Naive thymus-derived CD4-positive, alpha-beta T cell (primary cell): ENCODE measurements around the gene SURF4. TPM values are rescaled to one million over a fixed set of nuclear protein-coding genes. Genes with fewer than 3 reads are reported as not detected.

Source experiments
- ATAC-seq: fragments of 150-1000 bp; cut with Tn5 transposase; 2 replicates; pipeline ENCODE4 v1.10.0; 2021; ENCODE audit warnings: mild to moderate bottlenecking, moderate library complexity
- CTCF ChIA-PET: fragments of 350-600 bp; sonication (Branson Sonifier 250); formaldehyde crosslinking; loops from one replicate; lab custom pipeline; 2021; ENCODE audit warnings: antibody characterized with exemption; lab: Charles Lee
- POLR2A ChIA-PET: fragments of 350-600 bp; sonication (Branson Sonifier 250); formaldehyde crosslinking; loops from one replicate; lab custom pipeline; 2021; ENCODE audit warnings: antibody characterized with exemption, inconsistent platforms; lab: Charles Lee
- DNase-seq, 9 donors: peaks; one replicate each; pipeline versions ENCODE4 v3.0.0 to v3.0.0-alpha.2; 2020 to 2022; ENCODE audit warnings: mixed read lengths in 1 of 9
- H3K27ac ChIP-seq: one replicate; pipeline ENCODE4 v1.7.0; 2013; ENCODE audit warnings: mild to moderate bottlenecking, low read depth, low read length, moderate library complexity
- H3K27me3 ChIP-seq, 2 donors: one replicate each; pipeline ENCODE4 v1.7.0; 2013; ENCODE audit warnings: low read length in 2 of 2, mild to moderate bottlenecking in 2 of 2, moderate library complexity in 2 of 2; ENCODE audit not compliant: control insufficient read depth in 2 of 2, insufficient read depth in 2 of 2
- H3K36me3 ChIP-seq, 3 experiments: 1 replicate in 2 of 3; 2 replicates in 1 of 3; pipeline ENCODE4 v1.7.0; 2013; ENCODE audit warnings: low read length in 3 of 3, mild to moderate bottlenecking in 3 of 3, moderate library complexity in 1 of 3; ENCODE audit not compliant: insufficient read depth in 3 of 3, control insufficient read depth in 2 of 3
- H3K4me1 ChIP-seq, 2 donors: one replicate each; pipeline ENCODE4 v1.7.0; 2013; ENCODE audit warnings: low read length in 2 of 2, mild to moderate bottlenecking in 2 of 2, moderate library complexity in 1 of 2; ENCODE audit not compliant: control insufficient read depth in 2 of 2, insufficient read depth in 2 of 2
- H3K4me3 ChIP-seq: 2 replicates; pipeline ENCODE4 v1.7.0; 2013; ENCODE audit warnings: mild to moderate bottlenecking, low read length
- H3K9me3 ChIP-seq, 3 experiments: 1 replicate in 2 of 3; 2 replicates in 1 of 3; pipeline ENCODE4 v1.7.0; 2013; ENCODE audit warnings: low read length in 3 of 3; ENCODE audit not compliant: control insufficient read depth in 2 of 3
- H3K27ac Mint-ChIP-seq, 9 donors: one replicate each; pipeline ENCODE4 v1.8.0; 2020 to 2022; ENCODE audit warnings: mixed read lengths in 9 of 9, mild to moderate bottlenecking in 8 of 9, moderate library complexity in 5 of 9, inconsistent platforms in 2 of 9
- H3K27me3 Mint-ChIP-seq, 5 donors: one replicate each; pipeline ENCODE4 v1.8.0; 2021 to 2022; ENCODE audit warnings: mixed read lengths in 5 of 5, mild to moderate bottlenecking in 1 of 5
- H3K36me3 Mint-ChIP-seq, 5 donors: one replicate each; pipeline ENCODE4 v1.8.0; 2020 to 2022; ENCODE audit warnings: mixed read lengths in 5 of 5, mild to moderate bottlenecking in 3 of 5, inconsistent platforms in 1 of 5
- H3K4me1 Mint-ChIP-seq, 7 donors: one replicate each; pipeline ENCODE4 v1.8.0; 2020 to 2022; ENCODE audit warnings: mixed read lengths in 7 of 7, mild to moderate bottlenecking in 3 of 7, inconsistent platforms in 1 of 7
- H3K4me3 Mint-ChIP-seq, 10 donors: one replicate each; pipeline ENCODE4 v1.8.0; 2020 to 2022; ENCODE audit warnings: mild to moderate bottlenecking in 10 of 10, mixed read lengths in 10 of 10, moderate library complexity in 6 of 10, inconsistent platforms in 2 of 10
- H3K9me3 Mint-ChIP-seq, 11 donors: one replicate each; pipeline ENCODE4 v1.8.0; 2020 to 2022; ENCODE audit warnings: mixed read lengths in 11 of 11, mild to moderate bottlenecking in 4 of 11, inconsistent platforms in 1 of 11, moderate library complexity in 1 of 11
- intact Hi-C, 2 donors: fragments of 100-400 bp; cut with micrococcal nuclease; formaldehyde crosslinking; loops; one replicate each; pipeline ENCODE4 v1.15.1; 2023
- polyA plus RNA-seq, 2 donors: library from polyadenylated mRNA; unstranded; fragments of 300-500 nt; fragmentation: Illumina TruSeq; gene quantifications; one replicate each; pipeline ENCODE4 v1.2.3, GENCODE V29; 2021
- total RNA-seq, 6 experiments: library from RNA in 5 of 6; stranded (reverse) in 5 of 6; gene quantifications; 1 replicate in 5 of 6; 2 replicates in 1 of 6; pipeline ENCODE4 v1.2.3 and lab custom pipeline; 2021 to 2026

The SURF4 gene
- total and polyA plus RNA-seq, 7 experiments from 2014 or later: 72.5 to 196 (median 78.9) TPM

DNA sequence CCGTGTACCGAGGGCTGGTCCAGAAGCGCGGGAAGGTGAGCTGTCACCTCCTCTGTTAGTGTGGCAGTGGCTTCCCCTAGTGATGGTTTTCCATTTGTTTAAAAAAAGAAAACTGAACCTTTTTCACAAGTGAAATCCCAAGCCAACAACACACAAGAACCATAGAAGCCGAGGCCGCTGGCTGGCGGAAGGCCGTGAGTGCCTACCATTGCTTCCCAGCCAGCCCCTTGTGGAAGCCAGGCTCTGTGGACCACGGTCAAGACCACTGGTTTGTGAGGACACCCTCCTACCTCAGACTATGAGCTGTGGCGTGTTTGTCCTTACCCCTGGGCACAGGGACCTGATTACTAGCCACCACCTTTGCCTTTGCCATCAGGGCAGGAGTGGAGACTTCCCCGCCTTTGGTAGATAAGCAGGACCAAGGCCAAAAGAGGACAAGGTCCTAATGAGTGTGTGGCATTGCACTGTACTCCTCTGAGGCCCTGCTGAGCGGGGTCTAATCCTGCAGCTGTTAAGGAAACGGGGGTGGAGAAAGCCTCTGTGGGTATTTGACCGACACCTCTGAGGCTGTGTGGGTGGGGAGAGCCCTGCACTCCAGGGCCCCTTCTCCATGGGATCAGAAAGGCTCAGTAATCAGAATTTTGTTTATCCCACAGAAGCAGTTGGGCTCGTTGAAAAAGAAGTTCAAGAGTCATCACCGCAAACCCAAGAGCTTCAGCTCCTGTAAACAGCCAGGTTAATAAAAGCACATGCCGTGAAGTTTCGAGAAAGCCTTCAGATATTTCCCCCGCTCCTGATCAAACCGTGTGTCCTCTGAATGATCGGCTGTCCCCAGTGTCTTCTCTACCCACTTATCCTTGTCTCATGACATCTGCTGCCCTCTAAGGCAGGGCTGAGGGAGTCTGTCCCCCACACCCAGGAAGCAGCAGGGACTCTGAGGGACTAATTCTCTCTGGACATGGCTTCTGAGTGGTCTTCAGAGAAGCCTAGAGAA lies 15.2 kb downstream of the SURF4 start:
- DNase-seq (no peak), ATAC-seq (no peak)
- Histone ChIP-seq H3K9me3 (no peaks in the 10 kb centered on the region), H3K27me3 (no peaks in the 10 kb centered on the region), H3K4me1 (peaks cover 12 to 17% of the 10 kb centered on the region in 2 donors), H3K36me3 (peaks cover 24 to 84% (median 31%) of the 10 kb centered on the region in 3 experiments), H3K4me3 (no peak overlapping the region), H3K27ac (no peak overlapping the region)
- Mint-ChIP-seq H3K4me3 (peak overlapping the region in 1 of 10 donors; percentile 19), H3K27me3 (no peaks in the 10 kb centered on the region), H3K27ac (peak overlapping the region in 5 of 9 donors; percentile 10 to 44 (median 34)), H3K36me3 (peaks cover 9 to 33% (median 13%) of the 10 kb centered on the region in 5 donors), H3K4me1 (peaks cover 16 to 31% (median 26%) of the 10 kb centered on the region in 7 donors), H3K9me3 (no peaks in the 10 kb centered on the region)
- ChIA-PET POLR2A (no interaction called here), CTCF (no interaction called here)
- intact Hi-C loops: no loop called here

DNA sequence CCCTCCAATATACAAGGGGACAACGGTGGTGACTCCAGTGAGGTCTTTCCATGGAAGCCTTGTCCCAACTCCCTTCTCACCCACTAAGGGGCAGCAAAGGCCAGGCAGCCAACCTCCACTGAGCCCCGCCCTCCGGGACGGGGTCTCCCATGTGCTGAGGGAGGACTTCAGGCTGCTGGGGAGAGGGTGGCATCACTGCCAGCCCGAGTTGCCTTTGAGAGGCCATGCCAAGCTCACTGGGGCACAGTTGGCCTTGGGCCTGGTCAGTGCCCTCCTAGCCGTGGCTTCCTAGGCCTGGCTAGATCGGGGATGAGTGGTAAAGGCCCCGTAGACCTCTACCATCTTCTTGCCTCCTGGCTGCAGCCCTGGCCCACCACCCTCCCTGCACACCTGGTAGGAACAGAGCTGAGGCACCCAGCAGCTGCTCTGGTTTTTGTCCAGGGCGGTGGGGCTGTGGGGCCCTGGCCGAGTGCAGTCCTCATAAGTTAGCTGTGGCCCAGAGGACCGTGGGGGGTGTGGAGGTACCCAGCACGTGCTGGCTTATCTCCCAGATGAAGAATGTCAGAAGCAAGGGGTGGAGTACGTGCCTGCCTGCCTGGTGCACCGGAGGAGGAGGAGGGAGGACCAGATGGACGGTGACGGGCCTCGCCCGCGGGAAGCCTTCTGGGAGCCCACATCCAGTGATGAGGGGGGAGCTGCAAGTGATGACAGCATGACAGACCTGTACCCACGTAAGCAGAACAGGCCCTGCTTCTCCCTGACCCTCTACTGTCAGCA lies 16.3 kb downstream of the SURF4 start:
- ChIA-PET CTCF (interaction anchor here (3.4 kb wide), 1 partner anchor 12 kb away, joined by 14 read pairs; no protein-coding TSS in a partner anchor), POLR2A (interaction anchor here (1.2 to 10.5 kb wide), 2 partner anchors 10 kb away, joined by 4 to 185 read pairs; partner anchors contain the start of gene SURF4)
- no peak for ATAC-seq
- Histone ChIP-seq H3K27me3 (no peaks in the 10 kb centered on the region), H3K4me1 (peaks cover 12 to 24% of the 10 kb centered on the region in 2 donors), H3K4me3 (no peak overlapping the region), H3K36me3 (peaks cover 13 to 74% (median 22%) of the 10 kb centered on the region in 3 experiments), H3K27ac (peak overlapping the region; percentile 91), H3K9me3 (no peaks in the 10 kb centered on the region)
- DNase-seq: no peak
- Mint-ChIP-seq H3K9me3 (no peaks in the 10 kb centered on the region), H3K27ac (peak overlapping the region in 6 of 9 donors; percentile 34 to 84 (median 67)), H3K4me3 (peak overlapping the region in 4 of 10 donors; percentile 3 to 76 (median 38)), H3K27me3 (no peaks in the 10 kb centered on the region), H3K4me1 (peaks cover 20 to 41% (median 29%) of the 10 kb centered on the region in 7 donors), H3K36me3 (peaks cover 9 to 31% (median 13%) of the 10 kb centered on the region in 5 donors)
- intact Hi-C loops: loop anchor here (5.0 kb wide), 3 partner anchors 172 to 237 kb away; partner anchors contain the start of gene RALGDS (in 1 of the 2)

DNA sequence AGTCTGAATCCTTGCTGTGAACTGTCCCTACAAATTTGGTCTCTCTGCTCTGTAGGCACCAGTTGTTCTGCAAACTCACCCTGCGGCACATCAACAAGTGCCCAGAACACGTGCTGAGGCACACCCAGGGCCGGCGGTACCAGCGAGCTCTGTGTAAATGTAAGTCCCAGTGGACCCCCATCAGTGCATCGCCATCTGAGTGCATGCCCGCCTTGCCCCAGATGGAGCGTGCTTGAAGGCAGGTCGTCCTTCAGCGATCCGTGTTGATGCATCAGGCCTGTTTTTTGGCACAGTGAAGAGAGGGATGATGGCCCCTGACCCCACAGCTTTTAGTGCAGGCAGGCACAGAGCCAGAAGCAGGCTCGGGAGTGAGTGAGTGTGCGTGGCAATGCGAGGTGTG lies 18.2 kb downstream of the SURF4 start:
- H3K4me1 Mint-ChIP-seq: peaks cover 18 to 42% (median 28%) of the 10 kb centered on the region in 7 donors

DNA sequence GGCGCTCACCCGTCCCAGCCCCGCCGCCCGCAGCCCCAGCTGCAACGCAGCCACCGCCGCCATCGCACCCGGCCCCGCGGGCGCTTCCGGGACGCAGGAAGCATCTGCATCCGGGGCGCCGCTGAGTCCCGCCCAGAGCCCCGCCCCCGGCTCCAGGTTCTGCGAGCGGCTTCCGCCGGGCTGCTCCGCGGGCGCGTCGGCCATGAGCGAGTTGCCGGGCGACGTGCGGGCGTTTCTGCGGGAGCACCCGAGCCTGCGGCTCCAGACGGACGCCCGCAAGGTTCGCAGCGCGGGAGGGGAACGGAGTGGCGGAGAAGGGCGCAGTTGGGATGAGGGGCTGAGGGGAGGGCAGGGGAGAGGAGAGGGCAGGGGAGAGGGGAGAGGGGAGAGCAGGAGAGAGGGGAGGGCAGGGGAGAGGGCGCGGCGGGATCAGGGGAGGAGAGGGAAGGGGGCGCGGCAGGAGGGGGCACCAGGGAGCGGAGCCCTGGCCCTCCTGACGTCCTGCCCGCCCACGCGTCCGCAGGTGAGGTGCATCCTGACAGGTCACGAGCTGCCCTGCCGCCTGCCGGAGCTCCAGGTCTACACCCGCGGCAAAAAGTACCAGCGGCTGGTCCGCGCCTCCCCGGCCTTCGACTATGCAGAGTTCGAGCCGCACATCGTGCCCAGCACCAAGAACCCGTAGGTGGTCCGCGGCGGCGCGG lies 19.3 kb downstream of the SURF4 start, which contains the start of the genes SURF1 and SURF2:
SURF1 (minus strand) TSS at position 97 of the 701 bp plus-strand sequence; CDS start at position 63, 34 bp downstream.
SURF2 (plus strand) TSS at position 160 of the 701 bp plus-strand sequence; CDS start at position 203, 43 bp downstream.
- Mint-ChIP-seq H3K36me3 (peaks cover 1 to 28% (median 14%) of the 10 kb centered on the region in 5 donors), H3K27me3 (no peaks in the 10 kb centered on the region), H3K4me3 (peak within 1 kb of the TSS; percentile 80 to 94 (median 89)), H3K9me3 (no peaks in the 10 kb centered on the region), H3K4me1 (peaks cover 20 to 42% (median 28%) of the 10 kb centered on the region in 7 donors), H3K27ac (peak within 1 kb of the TSS; percentile 72 to 91 (median 84))
- DNase-seq: peak; percentile 77 to 92 (median 87)
- ChIA-PET CTCF (interaction anchor here (0.7 to 3.4 kb wide), 5 partner anchors 9 to 171 kb away, joined by 3 to 14 read pairs (median 7); partner anchors contain the start of genes MED22 and RPL7A), POLR2A (interaction anchor here (0.6 to 10.5 kb wide), 13 partner anchors 10 to 808 kb away, joined by 3 to 185 read pairs (median 4); partner anchors contain the start of genes CACFD1, GTF3C5, MED22 and RNU6ATAC)
- H3K36me3 ChIP-seq: peaks cover 14 to 76% (median 24%) of the 10 kb centered on the region in 3 experiments
- peak; percentile 96 for ATAC-seq
- peak within 1 kb of the TSS; percentile 91 for H3K27ac ChIP-seq
- intact Hi-C loops: loop anchor here (1.0 to 5.0 kb wide), 12 partner anchors 8 to 234 kb away; partner anchors contain the start of genes MED22 (in 2 of the 2), RPL7A (in 2 of the 2), SLC2A6 (in 2 of the 2) and STKLD1 (in 2 of the 2)
- H3K4me1 ChIP-seq: peaks cover 12 to 28% of the 10 kb centered on the region in 2 donors
- no peaks in the 10 kb centered on the region for H3K9me3 ChIP-seq
- H3K27me3 ChIP-seq: no peaks in the 10 kb centered on the region
- peak within 1 kb of the TSS; percentile 64 for H3K4me3 ChIP-seq

More for the DNA sequence above, 18.2 kb downstream of the SURF4 start:
- Histone ChIP-seq H3K4me1 (peaks cover 12 to 28% of the 10 kb centered on the region in 2 donors), H3K27ac (peak overlapping the region; percentile 91), H3K9me3 (no peaks in the 10 kb centered on the region), H3K4me3 (peak overlapping the region; percentile 64), H3K27me3 (no peaks in the 10 kb centered on the region), H3K36me3 (peaks cover 9 to 76% (median 20%) of the 10 kb centered on the region in 3 experiments)
- DNase-seq (no peak), ATAC-seq (no peak)
- intact Hi-C loops: loop anchor here (2.0 to 5.0 kb wide), 5 partner anchors 13 to 235 kb away; partner anchors contain the start of gene RALGDS (in 1 of the 2)
- Mint-ChIP-seq H3K36me3 (peaks cover 3 to 26% (median 12%) of the 10 kb centered on the region in 5 donors), H3K9me3 (no peaks in the 10 kb centered on the region), H3K4me3 (peak overlapping the region; percentile 75 to 94 (median 88)), H3K27me3 (no peaks in the 10 kb centered on the region), H3K27ac (peak overlapping the region in 8 of 9 donors; percentile 26 to 82 (median 74))
- ChIA-PET POLR2A (interaction anchor here (1.0 to 10.5 kb wide), 8 partner anchors 11 to 122 kb away, joined by 3 to 185 read pairs (median 7); partner anchors contain the start of genes MED22, RPL7A, SURF4 and SURF6), CTCF (interaction anchor here (0.6 to 3.4 kb wide), 2 partner anchors 14 to 165 kb away, joined by 4 to 14 read pairs; no protein-coding TSS in a partner anchor)

DNA sequence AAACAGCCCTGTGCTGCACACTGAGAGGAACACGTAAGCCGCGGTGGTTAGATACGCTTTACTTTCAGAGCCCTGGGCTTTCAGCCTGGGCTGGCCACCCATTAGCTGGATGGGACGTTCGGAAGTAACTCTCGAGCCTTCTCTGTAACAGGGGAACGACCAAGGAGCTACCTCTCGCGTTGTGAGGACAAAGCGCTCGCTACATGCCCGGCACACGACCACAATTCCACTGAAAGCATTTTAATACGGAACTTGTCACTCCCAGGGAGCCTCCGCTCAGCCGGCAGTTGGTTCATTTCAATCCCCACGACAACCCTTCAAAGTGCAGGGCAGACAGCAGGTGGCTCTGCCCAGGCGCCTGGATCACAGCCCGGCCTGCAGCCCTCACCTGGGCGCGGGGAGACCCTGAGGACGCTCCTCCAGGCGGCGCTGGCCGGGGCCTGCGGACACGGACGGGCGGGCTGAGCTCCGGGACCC lies 19.9 kb downstream of the SURF4 start:
- peaks cover 0 to 29% (median 15%) of the 10 kb centered on the region in 5 donors for H3K36me3 Mint-ChIP-seq
- intact Hi-C loops: loop anchor here (1.0 to 5.0 kb wide), 12 partner anchors 8 to 234 kb away; partner anchors contain the start of genes MED22 (in 2 of the 2), RPL7A (in 2 of the 2), SLC2A6 (in 2 of the 2) and STKLD1 (in 2 of the 2)
- H3K4me3 Mint-ChIP-seq: peak overlapping the region; percentile 80 to 94 (median 89)
- no peaks in the 10 kb centered on the region for H3K9me3 ChIP-seq
- peak overlapping the region; percentile 72 to 91 (median 84) for H3K27ac Mint-ChIP-seq
- H3K36me3 ChIP-seq: peaks cover 15 to 76% (median 18%) of the 10 kb centered on the region in 3 experiments
- no peaks in the 10 kb centered on the region for H3K9me3 Mint-ChIP-seq
- peak overlapping the region; percentile 91 for H3K27ac ChIP-seq
- DNase-seq: no peak
- H3K4me1 Mint-ChIP-seq: peaks cover 20 to 42% (median 28%) of the 10 kb centered on the region in 7 donors
- peak overlapping the region; percentile 63 for H3K4me3 ChIP-seq
- no peaks in the 10 kb centered on the region for H3K27me3 Mint-ChIP-seq
- H3K4me1 ChIP-seq: peaks cover 12 to 28% of the 10 kb centered on the region in 2 donors
- ChIA-PET POLR2A (interaction anchor here (0.6 to 10.5 kb wide), 11 partner anchors 9 to 809 kb away, joined by 3 to 185 read pairs (median 5); partner anchors contain the start of genes CACFD1, GTF3C5, MED22 and RNU6ATAC), CTCF (interaction anchor here (0.7 to 1.3 kb wide), 5 partner anchors 8 to 171 kb away, joined by 3 to 11 read pairs (median 4); partner anchors contain the start of genes MED22 and RPL7A)
- peak; percentile 55 for ATAC-seq
- H3K27me3 ChIP-seq: no peaks in the 10 kb centered on the region
